ENCODE data around the gene TRIL. TPM values are rescaled to one million over a fixed set of nuclear protein-coding genes. Genes with fewer than 3 reads are reported as not detected.

Gene TRIL
- total and polyA plus RNA-seq, 9 of the 15 experiments (the other 6 are each of a cell fraction or from before 2014, with no cell fraction given): not detected

GRCh38 chr7:29000717-29001076 is 42.6 kb upstream of the TRIL start (continued):
- TF ChIP-seq CTCFL (IDR thresholded peaks at IDR 0.05; ENCODE audit: borderline replicate concordance, insufficient read depth, low read depth, low read length, poor library complexity, severe bottlenecking): no peak
- TF ChIP-seq TAF9B (IDR thresholded peaks at IDR 0.05; ENCODE audit: partially characterized antibody): no peak
- TF ChIP-seq CHD2 (IDR thresholded peaks at IDR 0.05; ENCODE audit: low read depth, low read length): no peak

DNA sequence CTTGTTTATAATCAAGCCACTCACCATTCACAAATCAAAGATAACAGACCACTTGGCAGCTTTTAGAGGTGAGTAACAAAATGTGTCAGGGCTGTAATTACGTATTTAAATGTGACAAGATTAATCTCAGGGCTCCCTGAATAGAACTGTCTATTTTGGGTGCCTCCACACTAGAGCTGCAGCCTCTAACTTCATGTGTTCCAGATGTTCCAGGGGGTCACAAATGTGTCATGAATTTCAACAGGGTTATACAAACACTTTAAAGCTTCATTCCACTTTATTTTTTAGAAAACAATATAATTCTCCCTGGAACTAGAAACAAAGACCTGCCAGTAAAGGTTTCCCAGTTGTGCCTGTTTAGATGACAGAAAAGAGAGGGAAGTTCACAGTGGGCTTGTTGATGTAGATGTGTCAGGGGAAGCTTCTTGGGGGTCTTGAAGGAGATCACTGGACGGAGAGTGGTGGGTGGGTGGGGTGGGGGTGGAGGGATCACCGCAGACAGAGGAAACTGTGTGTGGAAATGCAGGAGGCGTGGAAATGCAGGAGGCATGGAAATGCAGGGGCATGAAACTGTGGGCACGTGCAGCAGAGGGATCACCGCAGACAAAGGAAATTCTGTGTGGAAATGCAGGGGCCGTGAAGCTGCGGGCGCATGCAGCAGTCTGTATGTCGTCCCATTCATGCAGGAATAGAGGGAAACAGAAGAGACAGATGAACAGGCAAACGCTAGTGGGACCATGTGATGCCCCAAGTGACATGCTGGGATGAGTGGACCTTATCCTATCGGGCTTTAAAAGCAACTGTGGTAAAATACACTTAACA is 42.0 kb upstream of the TRIL start:
- WGBS (ENCODE audit: insufficient coverage, low coverage, missing lambda C conversion rate): 7% methylated on average over 11 of the region's 12 CpGs
- intact Hi-C loops (cut with micrococcal nuclease): no loop called here
- CTCF ChIA-PET (ENCODE audit: low intra/inter-chr PET ratio): no interaction called here
- H4K20me1 ChIP-seq (replicated peaks; ENCODE audit: control insufficient read depth, insufficient read depth, low read length): no peaks in the 10 kb centered on the region
- H3K4me2 ChIP-seq (ENCODE audit: insufficient read depth, low read length): no peak overlapping the region
- TF ChIP-seq ZNF449 (CRISPR knock-in tag; IDR thresholded peaks at IDR 0.05) (no peak), XRCC3 (IDR thresholded peaks at IDR 0.05) (no peak), ZNF3 (CRISPR knock-in tag; IDR thresholded peaks at IDR 0.05) (no peak), ZNF589 (CRISPR knock-in tag; IDR thresholded peaks at IDR 0.05; ENCODE audit: low read depth) (no peak), SETDB1 (IDR thresholded peaks at IDR 0.05; ENCODE audit: low read length) (no peak), FIP1L1 (IDR thresholded peaks at IDR 0.05; ENCODE audit: low read depth, low read length, poor library complexity, severe bottlenecking) (no peak)
- TF ChIP-seq, protein P1, sequence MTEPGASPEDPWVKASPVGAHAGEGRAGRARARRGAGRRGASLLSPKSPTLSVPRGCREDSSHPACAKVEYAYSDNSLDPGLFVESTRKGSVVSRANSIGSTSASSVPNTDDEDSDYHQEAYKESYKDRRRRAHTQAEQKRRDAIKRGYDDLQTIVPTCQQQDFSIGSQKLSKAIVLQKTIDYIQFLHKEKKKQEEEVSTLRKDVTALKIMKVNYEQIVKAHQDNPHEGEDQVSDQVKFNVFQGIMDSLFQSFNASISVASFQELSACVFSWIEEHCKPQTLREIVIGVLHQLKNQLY (CRISPR knock-in tag; conservative IDR thresholded peaks at IDR 0.05): no peak
- TF ChIP-seq, protein P2, sequence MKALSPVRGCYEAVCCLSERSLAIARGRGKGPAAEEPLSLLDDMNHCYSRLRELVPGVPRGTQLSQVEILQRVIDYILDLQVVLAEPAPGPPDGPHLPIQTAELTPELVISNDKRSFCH (CRISPR knock-in tag; IDR thresholded peaks at IDR 0.05): no peak
- TF ChIP-seq, protein P2 (tag; IDR thresholded peaks at IDR 0.05): no peak
- H3K27me3 ChIP-seq (ENCODE audit: control insufficient read depth in 2 of 2, insufficient read depth in 2 of 2, low read length in 2 of 2): 0 out of 5 replicates have a peak, but pooled peaks cover 0 to 5% of the 10 kb centered on the region in 2 experiments
- no peak overlapping the region for H3K4me3 ChIP-seq
- ATAC-seq: no peak
- no peak overlapping the region for H2AFZ ChIP-seq (ENCODE audit: low read depth, low read length)
- no peak overlapping the region for H3K27ac ChIP-seq (ENCODE audit: extremely low read depth, low read depth, low read length)
- in situ Hi-C loops (cut with MboI): no loop called here
- FAIRE-seq: no peak
- no peak overlapping the region for H3K9ac ChIP-seq (ENCODE audit: insufficient read depth in 1 of 2, low read depth in 2 of 2, low read length in 2 of 2)
- DNase-seq (ENCODE audit: extremely low read depth in 1 of 4, low spot score in 3 of 4): no peak
- no peaks in the 10 kb centered on the region for H3K9me3 ChIP-seq (replicated peaks; ENCODE audit: control insufficient read depth, insufficient read depth, low read depth, low read length)
- no peaks in the 10 kb centered on the region for H3K79me2 ChIP-seq (ENCODE audit: control insufficient read depth, insufficient read depth, low read length)
- BruUV-seq (replicated peaks): no TSS peak
- no peaks in the 10 kb centered on the region for H3K36me3 ChIP-seq (ENCODE audit: control insufficient read depth, insufficient read depth, low read length)
- H3K9me1 ChIP-seq (ENCODE audit: control insufficient read depth, insufficient read depth, low read length): no peaks in the 10 kb centered on the region
- POLR2A ChIA-PET: no interaction called here
- no peaks in the 10 kb centered on the region for H3K4me1 ChIP-seq (replicated peaks in 1 of 2; ENCODE audit: control insufficient read depth in 2 of 2, insufficient read depth in 2 of 2, low read length in 2 of 2)

Measured in K562 (cell line).